Measurements from ENCODE around the gene RUNX2. TPM values are rescaled to one million over a fixed set of nuclear protein-coding genes. Genes with fewer than 3 reads are reported as not detected.

Gene RUNX2
- total RNA-seq, 1 donor from 2014 or later = 26.1 TPM

- Histone ChIP-seq H3K4me3 (ENCODE audit: insufficient read depth, low read depth, low read length) (no peak overlapping the region), H4K20me1 (ENCODE audit: insufficient read depth, low read length) (no peaks in the 10 kb centered on the region), H3K4me2 (ENCODE audit: low read length) (no peak overlapping the region), H3K27ac (ENCODE audit: low read depth, low read length) (no peak overlapping the region), H3K36me3 (ENCODE audit: insufficient read depth, low read length) (peaks cover 4% of the 10 kb centered on the region), H3K79me2 (ENCODE audit: insufficient read depth, low read length) (no peaks in the 10 kb centered on the region), H3K4me1 (ENCODE audit: insufficient read depth, low read length) (peaks cover 4% of the 10 kb centered on the region), H3K27me3 (ENCODE audit: insufficient read depth, low read length) (no peaks in the 10 kb centered on the region), H3K9ac (ENCODE audit: low read length) (no peak overlapping the region), H3K9me3 (ENCODE audit: insufficient read depth, low read depth, low read length) (no peaks in the 10 kb centered on the region), H2AFZ (ENCODE audit: low read depth, low read length) (no peak overlapping the region)
- no peak for DNase-seq (ENCODE audit: low read depth)
- TF ChIP-seq CTCF (IDR thresholded peaks at IDR 0.05; ENCODE audit: insufficient read depth, low read depth, low read length) (no peak), EZH2 (IDR thresholded peaks at IDR 0.05; ENCODE audit: insufficient read depth, low read length) (no peak)
- H3K27ac Mint-ChIP-seq (ENCODE audit: unreplicated experiment) = no peak overlapping the region
- no peaks in the 10 kb centered on the region for H3K9me3 Mint-ChIP-seq (ENCODE audit: unreplicated experiment)
- H3K36me3 Mint-ChIP-seq (ENCODE audit: low read depth, unreplicated experiment) = peaks cover 28% of the 10 kb centered on the region
- H3K27me3 Mint-ChIP-seq (ENCODE audit: low read depth, unreplicated experiment) = no peaks in the 10 kb centered on the region
- H3K4me1 Mint-ChIP-seq (ENCODE audit: low read depth, unreplicated experiment) = peaks cover 19% of the 10 kb centered on the region
- no peak for FAIRE-seq
- no peak overlapping the region for H3K4me3 Mint-ChIP-seq (ENCODE audit: unreplicated experiment)
These were observed 209.4 kb downstream of the RUNX2 start for GRCh38 chr6:45537539-45537938.

- H3K36me3 ChIP-seq (ENCODE audit: insufficient read depth, low read length) = peaks cover 4% of the 10 kb centered on the region
- Mint-ChIP-seq H3K36me3 (ENCODE audit: low read depth, unreplicated experiment) (peaks cover 28% of the 10 kb centered on the region), H3K9me3 (ENCODE audit: unreplicated experiment) (no peaks in the 10 kb centered on the region), H3K27ac (ENCODE audit: unreplicated experiment) (peak overlapping the region; percentile 13), H3K27me3 (ENCODE audit: low read depth, unreplicated experiment) (no peaks in the 10 kb centered on the region), H3K4me3 (ENCODE audit: unreplicated experiment) (no peak overlapping the region), H3K4me1 (ENCODE audit: low read depth, unreplicated experiment) (peaks cover 20% of the 10 kb centered on the region)
- H3K4me1 ChIP-seq (ENCODE audit: insufficient read depth, low read length) = peaks cover 14% of the 10 kb centered on the region
- no peaks in the 10 kb centered on the region for H3K9me3 ChIP-seq (ENCODE audit: insufficient read depth, low read depth, low read length)
- H3K4me2 ChIP-seq (ENCODE audit: low read length) = no peak overlapping the region
- H3K27me3 ChIP-seq (ENCODE audit: insufficient read depth, low read length) = no peaks in the 10 kb centered on the region
- FAIRE-seq = no peak
- no peak overlapping the region for H3K27ac ChIP-seq (ENCODE audit: low read depth, low read length)
- no peak overlapping the region for H3K4me3 ChIP-seq (ENCODE audit: insufficient read depth, low read depth, low read length)
- H4K20me1 ChIP-seq (ENCODE audit: insufficient read depth, low read length) = no peaks in the 10 kb centered on the region
- DNase-seq (ENCODE audit: low read depth) = no peak
- H3K9ac ChIP-seq (ENCODE audit: low read length) = no peak overlapping the region
- H3K79me2 ChIP-seq (ENCODE audit: insufficient read depth, low read length) = no peaks in the 10 kb centered on the region
- H2AFZ ChIP-seq (ENCODE audit: low read depth, low read length) = no peak overlapping the region
- TF ChIP-seq EZH2 (IDR thresholded peaks at IDR 0.05; ENCODE audit: insufficient read depth, low read length) (no peak), CTCF (IDR thresholded peaks at IDR 0.05; ENCODE audit: insufficient read depth, low read depth, low read length) (no peak)
These were observed 210.8 kb downstream of the RUNX2 start for GRCh38 chr6:45538641-45539547.
